ENCODE data around the gene NFASC.

NFASC gene

DNA sequence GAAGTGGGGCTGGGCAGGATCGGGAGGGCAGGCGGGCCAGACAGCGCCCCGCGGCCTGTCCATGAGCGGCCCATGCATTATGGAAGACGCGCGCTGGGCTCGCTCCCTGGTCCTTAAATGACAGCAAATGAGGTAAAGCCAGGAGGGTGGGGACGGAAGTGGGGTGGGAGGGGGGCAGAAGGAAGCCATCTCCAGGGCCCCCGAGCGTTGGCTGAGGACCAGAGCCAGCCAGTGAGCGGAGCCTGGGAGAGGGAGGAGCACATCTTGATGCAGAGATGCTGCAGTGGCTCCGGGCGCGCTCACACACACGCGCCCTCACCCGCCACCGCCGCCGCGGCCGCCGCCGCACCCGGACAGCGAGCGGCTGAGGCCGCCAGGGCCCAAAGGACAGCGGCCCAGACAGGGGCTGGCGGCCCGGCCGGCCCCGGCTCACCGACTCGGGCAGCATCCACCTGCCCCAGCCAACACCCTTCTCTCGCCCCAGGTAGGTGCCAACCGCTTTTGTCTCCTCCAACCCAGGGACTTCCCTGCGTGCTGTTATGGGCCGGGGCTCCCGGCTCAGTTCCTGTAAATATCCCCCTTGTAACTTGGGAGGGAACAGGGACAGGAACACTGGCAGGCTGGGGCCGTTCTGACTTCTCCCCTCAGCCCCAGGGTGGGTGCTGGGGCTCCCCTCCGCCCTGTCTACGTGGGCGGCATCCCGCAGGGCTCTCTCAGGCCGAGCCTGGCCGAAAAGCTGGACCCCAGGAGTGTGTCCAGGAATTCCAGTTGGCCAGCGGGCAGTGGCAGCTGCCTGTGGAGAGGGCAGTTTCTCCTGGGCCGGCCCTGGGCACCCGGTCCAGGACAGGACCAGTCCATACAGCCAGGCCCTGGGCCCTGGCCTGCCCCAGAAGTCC is 172.5 kb downstream of the NFASC start, which contains the start of gene CNTN2:
Gene CNTN2 (plus strand): TSS at position 302 of the 896 bp plus-strand sequence. CDS start 9,974 bp downstream, outside the sequence.
- DNase-seq (ENCODE audit: low read depth): no peak
- no peak within 1 kb of the TSS for H3K4me3 ChIP-seq (ENCODE audit: low read depth, low read length)
- TF ChIP-seq, protein P1, sequence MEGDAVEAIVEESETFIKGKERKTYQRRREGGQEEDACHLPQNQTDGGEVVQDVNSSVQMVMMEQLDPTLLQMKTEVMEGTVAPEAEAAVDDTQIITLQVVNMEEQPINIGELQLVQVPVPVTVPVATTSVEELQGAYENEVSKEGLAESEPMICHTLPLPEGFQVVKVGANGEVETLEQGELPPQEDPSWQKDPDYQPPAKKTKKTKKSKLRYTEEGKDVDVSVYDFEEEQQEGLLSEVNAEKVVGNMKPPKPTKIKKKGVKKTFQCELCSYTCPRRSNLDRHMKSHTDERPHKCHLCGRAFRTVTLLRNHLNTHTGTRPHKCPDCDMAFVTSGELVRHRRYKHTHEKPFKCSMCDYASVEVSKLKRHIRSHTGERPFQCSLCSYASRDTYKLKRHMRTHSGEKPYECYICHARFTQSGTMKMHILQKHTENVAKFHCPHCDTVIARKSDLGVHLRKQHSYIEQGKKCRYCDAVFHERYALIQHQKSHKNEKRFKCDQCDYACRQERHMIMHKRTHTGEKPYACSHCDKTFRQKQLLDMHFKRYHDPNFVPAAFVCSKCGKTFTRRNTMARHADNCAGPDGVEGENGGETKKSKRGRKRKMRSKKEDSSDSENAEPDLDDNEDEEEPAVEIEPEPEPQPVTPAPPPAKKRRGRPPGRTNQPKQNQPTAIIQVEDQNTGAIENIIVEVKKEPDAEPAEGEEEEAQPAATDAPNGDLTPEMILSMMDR (IDR thresholded peaks at IDR 0.05; ENCODE audit: insufficient read depth, low read depth, low read length, missing control alignments): no peak

DNA sequence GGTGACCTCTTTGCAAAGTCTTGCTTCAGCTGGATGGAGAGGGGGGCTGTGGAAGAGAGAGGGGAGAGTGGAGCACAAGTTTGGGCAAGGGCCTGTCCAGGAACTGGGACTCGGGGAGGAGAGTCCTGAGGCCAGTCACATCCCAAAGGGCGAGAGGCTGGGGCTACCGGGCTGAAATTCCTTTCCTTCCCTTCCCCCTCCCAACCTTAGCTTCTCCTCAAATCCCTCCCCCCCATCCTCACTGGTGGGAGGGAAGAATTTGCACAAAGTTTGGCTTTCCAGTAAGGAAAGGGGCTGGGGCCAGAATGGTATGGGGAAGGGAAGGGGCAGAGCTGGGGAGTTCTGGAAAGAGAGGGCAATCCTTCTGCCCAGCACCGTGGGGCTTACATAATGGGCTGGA is 173.2 kb downstream of the NFASC start:
- TF ChIP-seq, protein P1 (IDR thresholded peaks at IDR 0.05; ENCODE audit: insufficient read depth, low read depth, low read length, missing control alignments): no peak
- DNase-seq (ENCODE audit: low read depth): no peak
- H3K4me3 ChIP-seq (ENCODE audit: low read depth, low read length): no peak overlapping the region

DNA sequence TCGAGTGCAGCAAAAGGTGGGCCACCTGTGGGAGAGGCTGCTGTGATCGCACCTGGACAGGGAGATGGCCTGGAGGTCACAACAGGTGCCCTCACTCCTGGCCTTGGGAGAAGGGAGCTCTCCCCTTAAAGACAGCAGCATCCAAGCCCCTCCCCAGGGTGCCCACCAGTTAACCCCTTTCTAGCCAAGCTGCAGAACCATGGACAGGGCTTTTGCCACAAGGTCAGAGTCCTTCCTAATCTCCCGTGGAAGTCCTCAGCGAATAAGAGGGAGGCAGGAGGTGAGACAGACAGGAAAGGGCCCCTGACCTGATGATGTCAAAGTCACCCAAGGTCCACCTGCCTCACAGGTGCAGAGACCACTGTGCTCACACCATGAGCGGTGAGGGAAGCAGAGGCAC is 174.1 kb downstream of the NFASC start:
- TF ChIP-seq, protein P1 (IDR thresholded peaks at IDR 0.05; ENCODE audit: insufficient read depth, low read depth, low read length, missing control alignments): no peak
- DNase-seq (ENCODE audit: low read depth): no peak
- H3K4me3 ChIP-seq (ENCODE audit: low read depth, low read length): no peak overlapping the region

DNA sequence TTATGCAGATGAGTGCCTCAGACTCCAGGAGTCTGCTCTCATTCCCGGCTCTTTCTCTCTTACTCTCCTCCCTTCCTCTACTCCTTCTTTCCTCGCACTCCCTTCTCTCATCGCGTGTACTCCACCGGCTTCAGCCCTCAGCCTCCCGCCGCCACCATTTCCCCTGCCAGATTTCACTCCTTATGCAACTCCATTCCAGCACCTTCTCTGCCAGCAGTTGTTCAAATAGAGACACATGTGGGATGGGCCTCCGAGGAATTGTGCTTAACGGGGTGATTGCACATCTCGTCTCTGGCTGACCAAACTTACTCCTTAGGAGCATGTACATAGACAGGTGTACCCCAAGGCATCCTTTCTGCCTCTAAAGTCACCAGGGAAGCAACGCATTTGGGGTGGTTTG is 174.5 kb downstream of the NFASC start:
- no peak overlapping the region for H3K4me3 ChIP-seq (ENCODE audit: low read depth, low read length)
- TF ChIP-seq, protein P1 (IDR thresholded peaks at IDR 0.05; ENCODE audit: insufficient read depth, low read depth, low read length, missing control alignments): no peak
- DNase-seq (ENCODE audit: low read depth): no peak

DNA sequence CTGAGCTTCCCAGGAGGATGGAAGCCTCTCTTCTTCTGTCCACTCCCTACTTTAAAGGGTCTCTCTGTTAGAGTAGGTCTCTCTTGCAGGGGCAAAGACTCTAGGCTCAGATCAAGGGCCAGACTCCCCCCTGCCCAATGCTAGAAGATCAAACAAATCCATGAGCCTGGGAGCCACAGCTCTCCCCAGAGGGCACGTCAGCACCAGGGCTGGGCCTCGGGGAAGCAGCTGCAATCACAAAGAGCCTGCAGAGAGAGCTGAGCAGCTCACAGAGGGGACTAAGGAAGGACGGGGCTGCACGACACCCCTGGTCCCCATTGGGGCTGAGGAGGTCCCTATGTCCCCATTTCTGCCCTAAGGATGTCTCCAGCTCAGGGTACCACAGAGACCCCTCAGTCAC is 176.2 kb downstream of the NFASC start:
- TF ChIP-seq, protein P1 (IDR thresholded peaks at IDR 0.05; ENCODE audit: insufficient read depth, low read depth, low read length, missing control alignments): no peak
- no peak overlapping the region for H3K4me3 ChIP-seq (ENCODE audit: low read depth, low read length)
- DNase-seq (ENCODE audit: low read depth): no peak

DNA sequence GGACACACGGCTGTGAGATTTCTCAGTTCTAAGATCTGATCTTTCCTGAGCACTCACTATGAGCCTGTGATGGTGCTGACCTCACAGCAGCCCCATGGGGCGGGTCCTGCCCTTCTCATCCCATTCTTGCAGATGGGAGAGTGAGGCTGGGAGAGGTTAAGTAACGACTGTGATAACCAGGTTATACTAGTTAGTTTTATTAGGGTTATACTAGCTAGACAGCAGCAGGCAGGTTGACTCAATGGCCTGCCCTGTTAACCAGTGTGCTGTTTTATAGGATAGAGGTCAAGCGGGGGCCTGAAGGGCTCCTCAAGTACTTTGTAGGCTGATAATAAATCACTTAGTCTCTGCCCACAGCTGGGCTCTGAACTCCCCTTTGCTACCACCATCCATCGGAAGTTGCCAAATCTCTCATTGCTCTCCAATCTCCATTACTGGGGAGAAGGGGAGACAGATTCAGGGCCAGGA is 177.1 kb downstream of the NFASC start:
- no peak for DNase-seq (ENCODE audit: low read depth)
- H3K4me3 ChIP-seq (ENCODE audit: low read depth, low read length): no peak overlapping the region
- TF ChIP-seq, protein P1 (IDR thresholded peaks at IDR 0.05; ENCODE audit: insufficient read depth, low read depth, low read length, missing control alignments): no peak
